Measurements from ENCODE around the gene FOXC2.

DNA sequence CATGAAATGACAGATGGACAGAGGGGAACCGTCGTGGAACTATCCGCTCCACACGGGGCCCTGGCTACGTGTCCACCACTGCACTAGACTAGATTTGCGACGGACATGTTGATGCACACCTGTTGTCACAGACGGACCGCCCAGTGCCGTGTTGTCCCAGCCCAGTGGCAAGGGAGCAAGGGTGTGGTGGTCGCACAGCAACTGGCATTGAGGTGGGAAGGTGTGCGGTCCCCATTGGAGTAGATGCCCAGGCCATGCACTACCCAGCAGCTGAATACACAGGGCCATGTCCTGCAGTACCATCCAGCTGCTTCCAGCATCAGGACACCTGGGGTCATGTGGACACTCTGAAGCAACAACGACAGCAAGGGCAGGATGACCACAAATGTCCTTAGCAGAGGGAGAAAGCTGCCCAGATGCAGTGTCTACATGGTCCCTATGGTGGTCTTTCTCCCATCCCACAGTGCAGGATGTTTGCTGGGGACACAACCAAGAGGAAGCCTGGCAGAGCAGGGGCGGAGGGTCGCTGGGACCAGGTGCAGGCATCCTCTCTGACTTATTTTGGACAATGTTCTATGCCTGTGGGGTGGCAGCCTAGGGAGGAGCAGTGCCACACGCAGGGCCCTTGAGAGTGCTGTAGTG is 47.5 kb upstream of the FOXC2 start:
- TF ChIP-seq, protein P1, sequence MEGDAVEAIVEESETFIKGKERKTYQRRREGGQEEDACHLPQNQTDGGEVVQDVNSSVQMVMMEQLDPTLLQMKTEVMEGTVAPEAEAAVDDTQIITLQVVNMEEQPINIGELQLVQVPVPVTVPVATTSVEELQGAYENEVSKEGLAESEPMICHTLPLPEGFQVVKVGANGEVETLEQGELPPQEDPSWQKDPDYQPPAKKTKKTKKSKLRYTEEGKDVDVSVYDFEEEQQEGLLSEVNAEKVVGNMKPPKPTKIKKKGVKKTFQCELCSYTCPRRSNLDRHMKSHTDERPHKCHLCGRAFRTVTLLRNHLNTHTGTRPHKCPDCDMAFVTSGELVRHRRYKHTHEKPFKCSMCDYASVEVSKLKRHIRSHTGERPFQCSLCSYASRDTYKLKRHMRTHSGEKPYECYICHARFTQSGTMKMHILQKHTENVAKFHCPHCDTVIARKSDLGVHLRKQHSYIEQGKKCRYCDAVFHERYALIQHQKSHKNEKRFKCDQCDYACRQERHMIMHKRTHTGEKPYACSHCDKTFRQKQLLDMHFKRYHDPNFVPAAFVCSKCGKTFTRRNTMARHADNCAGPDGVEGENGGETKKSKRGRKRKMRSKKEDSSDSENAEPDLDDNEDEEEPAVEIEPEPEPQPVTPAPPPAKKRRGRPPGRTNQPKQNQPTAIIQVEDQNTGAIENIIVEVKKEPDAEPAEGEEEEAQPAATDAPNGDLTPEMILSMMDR (IDR thresholded peaks at IDR 0.05) = no peak
- TF ChIP-seq POLR2A (IDR thresholded peaks at IDR 0.05) (no peak), EP300 (IDR thresholded peaks at IDR 0.05) (no peak)

Data from suprapubic skin (tissue), 3 donors.